Measurements from ENCODE around the gene AKAP11. TPM values are rescaled to one million over a fixed set of nuclear protein-coding genes. Genes with fewer than 3 reads are reported as not detected.

Gene AKAP11
- total RNA-seq, 1 donor = 55.9 TPM

DNA sequence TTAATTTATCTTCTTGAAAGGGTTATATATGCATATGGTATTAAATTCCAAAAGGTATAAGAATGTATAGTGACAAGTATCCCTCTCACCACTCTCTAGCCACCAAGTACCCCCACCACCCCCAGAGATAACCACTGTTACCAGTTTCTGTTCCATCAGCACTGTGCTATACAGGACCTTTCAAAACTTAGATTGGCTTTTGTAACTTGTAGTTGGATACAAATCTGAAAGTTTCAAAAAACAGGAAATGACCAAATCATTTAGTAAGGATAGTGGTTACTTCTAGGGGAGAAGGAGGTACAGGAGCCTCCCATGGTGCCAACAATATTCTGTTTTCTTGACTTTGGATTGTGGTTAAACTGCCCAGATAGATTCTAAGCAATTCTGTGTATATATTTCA is 56.7 kb downstream of the AKAP11 start:
- TF ChIP-seq CTCF (IDR thresholded peaks at IDR 0.05; ENCODE audit: insufficient read depth, low read length) = no peak
- H3K4me3 ChIP-seq (ENCODE audit: low read depth, low read length) = no peak overlapping the region

GRCh38 chr13:42329239-42329638 is 57.3 kb downstream of the AKAP11 start:
- no peak for TF ChIP-seq CTCF (IDR thresholded peaks at IDR 0.05; ENCODE audit: insufficient read depth, low read length)
- DNase-seq (ENCODE audit: low read depth) = no peak
- no peak overlapping the region for H3K4me3 ChIP-seq (ENCODE audit: low read depth, low read length)

More for the DNA sequence above, 56.7 kb downstream of the AKAP11 start:
- DNase-seq (ENCODE audit: low read depth) = no peak

DNA sequence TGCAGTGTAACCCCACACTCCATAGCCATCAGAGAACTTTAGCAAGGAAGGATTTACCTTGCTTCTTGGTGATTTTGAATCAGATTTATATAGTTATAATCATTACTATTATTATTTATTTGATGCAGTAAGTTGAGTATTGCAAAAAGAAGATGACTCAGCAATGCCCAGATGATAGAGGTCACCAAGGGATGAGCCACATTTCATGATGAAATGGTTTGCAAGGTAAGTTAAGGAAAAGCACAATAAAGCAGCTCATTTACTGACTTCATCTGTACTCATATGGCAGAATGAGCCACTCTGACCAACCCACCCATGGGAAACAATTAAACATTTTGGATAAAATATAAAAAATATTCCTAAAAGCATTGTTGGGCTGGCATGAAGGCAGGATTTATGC is 59.1 kb downstream of the AKAP11 start:
- no peak overlapping the region for H3K4me3 ChIP-seq (ENCODE audit: low read depth, low read length)
- TF ChIP-seq CTCF (IDR thresholded peaks at IDR 0.05; ENCODE audit: insufficient read depth, low read length) = no peak
- peak; percentile 39 for DNase-seq (ENCODE audit: low read depth)

DNA sequence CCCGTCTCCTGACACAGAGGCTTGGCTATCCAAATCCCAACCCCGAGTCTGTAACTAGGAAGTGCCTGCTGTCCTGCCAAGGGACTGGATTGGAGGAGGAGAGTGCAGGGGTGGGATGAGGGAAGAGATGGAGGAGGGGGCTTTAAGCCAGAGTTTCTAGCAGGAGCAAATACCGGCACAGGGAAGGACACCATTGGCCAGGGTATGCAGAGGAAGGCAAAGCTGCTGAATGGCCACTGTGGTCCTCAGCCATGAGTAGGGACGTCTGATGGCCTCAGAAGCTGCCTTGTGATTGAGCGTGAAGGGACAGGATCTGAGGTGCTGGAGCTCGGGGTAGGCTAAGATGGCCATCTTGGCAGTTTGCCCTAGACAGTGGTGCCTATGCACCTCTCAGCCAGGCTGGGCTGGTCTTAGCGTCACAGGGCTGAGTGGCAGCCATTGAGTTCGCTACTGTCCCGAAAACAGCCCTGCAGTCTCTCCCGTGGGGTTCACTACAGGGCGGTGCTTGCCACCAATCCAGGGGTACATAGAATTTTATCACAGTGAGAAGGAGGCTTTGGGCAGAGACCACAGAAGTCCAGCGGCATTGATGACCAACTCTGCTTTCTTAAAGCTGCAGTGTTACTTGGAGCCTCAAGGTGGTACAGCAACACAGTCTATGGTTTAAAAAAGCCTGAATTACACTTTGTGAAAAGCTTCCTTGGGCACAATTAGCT is 61.8 kb downstream of the AKAP11 start:
- DNase-seq (ENCODE audit: low read depth) = peak; percentile 71
- TF ChIP-seq CTCF (IDR thresholded peaks at IDR 0.05; ENCODE audit: insufficient read depth, low read length) = peak; percentile 82
- no peak overlapping the region for H3K4me3 ChIP-seq (ENCODE audit: low read depth, low read length)

DNA sequence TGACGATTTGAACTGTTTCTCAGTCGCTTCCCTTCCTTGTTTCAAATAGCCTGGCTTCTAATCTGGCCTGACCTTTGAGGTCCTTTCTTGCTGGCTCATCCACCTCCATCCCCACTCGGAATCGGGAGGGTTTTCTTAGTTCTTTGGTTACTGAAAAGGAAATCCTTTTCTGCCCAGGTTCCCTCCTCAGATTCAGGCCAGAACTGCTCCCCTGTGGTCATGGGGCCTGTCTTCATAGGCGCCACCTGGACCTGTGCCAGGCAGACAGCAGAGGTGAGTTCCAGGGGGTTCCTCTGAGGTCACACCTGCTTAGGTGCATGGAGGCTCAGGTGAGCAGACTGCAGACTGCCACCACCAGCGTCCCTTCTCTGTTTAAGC is 62.4 kb downstream of the AKAP11 start:
- no peak for TF ChIP-seq CTCF (IDR thresholded peaks at IDR 0.05; ENCODE audit: insufficient read depth, low read length)
- DNase-seq (ENCODE audit: low read depth) = no peak
- H3K4me3 ChIP-seq (ENCODE audit: low read depth, low read length) = no peak overlapping the region

DNA sequence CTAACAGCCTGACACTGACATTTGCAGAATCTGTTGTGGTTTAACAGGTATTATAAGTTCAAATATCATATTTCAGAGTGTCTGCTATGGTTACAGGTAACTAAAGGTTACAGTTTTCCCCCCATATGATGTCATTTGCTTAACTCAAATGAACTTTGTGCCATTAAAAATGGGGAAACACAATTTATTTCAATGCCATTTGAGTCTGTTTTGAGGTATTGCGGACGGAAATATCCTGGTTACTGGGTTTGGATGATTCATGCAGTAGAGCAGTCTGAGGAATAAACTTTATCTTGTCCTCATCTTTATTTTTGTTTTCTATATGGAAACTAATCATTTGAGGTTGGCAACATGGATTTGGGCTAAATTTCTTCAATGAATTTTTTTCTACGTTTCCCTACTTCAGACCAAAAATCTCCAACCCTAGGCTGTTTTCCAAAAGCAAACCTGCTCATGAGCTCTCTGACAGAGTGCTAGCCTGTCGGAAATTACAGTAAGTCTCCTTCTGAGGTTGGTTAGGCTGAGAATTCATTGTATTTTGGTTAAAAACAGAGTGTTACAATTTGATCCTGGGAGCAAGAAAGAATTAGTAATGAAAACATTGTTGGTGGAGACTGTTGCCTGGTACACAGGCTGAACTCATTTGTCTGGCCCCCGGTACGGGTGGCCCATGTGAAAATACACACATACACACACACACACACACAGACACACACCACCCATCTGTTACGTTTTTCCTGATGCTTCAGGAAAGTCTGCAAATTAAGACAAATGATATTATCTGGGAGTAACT is 66.1 kb downstream of the AKAP11 start:
- H3K4me3 ChIP-seq (ENCODE audit: low read depth, low read length) = no peak overlapping the region

More for the DNA sequence above, 66.1 kb downstream of the AKAP11 start:
- no peak for DNase-seq (ENCODE audit: low read depth)
- TF ChIP-seq CTCF (IDR thresholded peaks at IDR 0.05; ENCODE audit: insufficient read depth, low read length) = no peak

All from fibroblast of the aortic adventitia (primary cell).